Measurements from ENCODE around the gene SUPT3H.

- TF ChIP-seq RAD21 (CRISPR knock-in tag; IDR thresholded peaks at IDR 0.05) (no peak), E2F2 (CRISPR knock-in tag; IDR thresholded peaks at IDR 0.05; ENCODE audit: borderline replicate concordance) (no peak), SIN3B (IDR thresholded peaks at IDR 0.05; ENCODE audit: low read length) (no peak), REST (IDR thresholded peaks at IDR 0.05; ENCODE audit: borderline replicate concordance in 1 of 2, low read depth in 1 of 2, low read length in 2 of 2) (no peak), ZNF784 (CRISPR knock-in tag; IDR thresholded peaks at IDR 0.05; ENCODE audit: borderline replicate concordance) (no peak), SIN3A (IDR thresholded peaks at IDR 0.05; ENCODE audit: borderline replicate concordance, low read depth, low read length) (no peak), EP300 (IDR thresholded peaks at IDR 0.05; ENCODE audit: low read depth in 2 of 2, low read length in 2 of 2) (no peak), EP300 (CRISPR knock-in tag; IDR thresholded peaks at IDR 0.05; ENCODE audit: borderline replicate concordance) (no peak), POLR2A (IDR thresholded peaks at IDR 0.05; ENCODE audit: insufficient read depth in 1 of 2, low read depth in 2 of 2, low read length in 2 of 2) (no peak), SP5 (CRISPR knock-in tag; IDR thresholded peaks at IDR 0.05; ENCODE audit: borderline replicate concordance, low read depth) (no peak), ZZZ3 (CRISPR knock-in tag; IDR thresholded peaks at IDR 0.05; ENCODE audit: borderline replicate concordance) (no peak)
Observed at GRCh38 chr6:45424451-45424861, 46.7 kb upstream of the SUPT3H start.

Data from HepG2 (cell line).